Fibroblast of villous mesenchyme (primary cell): Measurements from ENCODE around the gene NSD1. TPM values are rescaled to one million over a fixed set of nuclear protein-coding genes. Genes with fewer than 3 reads are reported as not detected.
A peak's percentile ranks its signal among the peaks of the same experiment; 100 is the strongest.

Experiments used
- DNase-seq: peaks from one replicate; pipeline ENCODE4 v3.0.0-alpha.2; 2010; ENCODE audit warnings: low read depth
- H3K4me3 ChIP-seq: 2 replicates; pipeline ENCODE4 v1.5.1; 2011; ENCODE audit warnings: low read depth, mild to moderate bottlenecking, low read length
- CTCF ChIP-seq: IDR thresholded peaks from 2 replicates; pipeline ENCODE4 v1.5.1; 2012; ENCODE audit warnings: low read depth, mild to moderate bottlenecking, low read length; ENCODE audit not compliant: insufficient read depth
- total RNA-seq: library from RNA; depleted of rRNA; stranded (reverse); fragments of >200 nt; gene quantifications from 2 replicates; pipeline ENCODE4 v1.2.3, GENCODE V29; 2012

NSD1 gene
- total RNA-seq, 1 donor: 70.0 TPM

GRCh38 chr5:177194268-177194667, 60.7 kb downstream of the NSD1 start:
- no peak for TF ChIP-seq CTCF
- no peak overlapping the region for H3K4me3 ChIP-seq
- DNase-seq: peak; percentile 96

GRCh38 chr5:177195307-177195952, 61.9 kb downstream of the NSD1 start:
- peak; percentile 68 for DNase-seq
- TF ChIP-seq CTCF: no peak
- no peak overlapping the region for H3K4me3 ChIP-seq

- no peak for TF ChIP-seq CTCF
- DNase-seq: no peak
- H3K4me3 ChIP-seq: no peak overlapping the region
Measured at GRCh38 chr5:177198738-177199137, 65.2 kb downstream of the NSD1 start.

- DNase-seq: no peak
- H3K4me3 ChIP-seq: no peak overlapping the region
- no peak for TF ChIP-seq CTCF
Measured at GRCh38 chr5:177204281-177204680, 70.7 kb downstream of the NSD1 start.

- H3K4me3 ChIP-seq: no peak overlapping the region
- no peak for DNase-seq
- no peak for TF ChIP-seq CTCF
Measured at GRCh38 chr5:177209610-177210009, 76.0 kb downstream of the NSD1 start.

- H3K4me3 ChIP-seq: no peak overlapping the region
- DNase-seq: no peak
- no peak for TF ChIP-seq CTCF
Measured at GRCh38 chr5:177212242-177212641, 78.7 kb downstream of the NSD1 start.

GRCh38 chr5:177220576-177220975, 87.0 kb downstream of the NSD1 start:
- no peak for DNase-seq
- H3K4me3 ChIP-seq: no peak overlapping the region
- no peak for TF ChIP-seq CTCF
